Prostate gland (tissue), 2 donors: ENCODE measurements around the gene LVRN.

ENCODE experiments used
- POLR2A ChIP-seq: fragments of 450-650 bp; IDR thresholded peaks from one replicate; pipeline ENCODE4 v1.6.1; 2016; ENCODE audit warnings: antibody characterized with exemption, mild to moderate bottlenecking
- TF ChIP-seq, protein P1 (sequence below), 4 experiments: fragments of 200-600 bp in 2 of 4; fragments of 450-650 bp in 2 of 4; sonication (generic) in 2 of 4; IDR thresholded peaks; 1 replicate in 3 of 4; 2 replicates in 1 of 4; pipeline ENCODE4 v1.5.1; 2016 to 2019; ENCODE audit warnings: antibody characterized with exemption in 4 of 4, mild to moderate bottlenecking in 2 of 4, moderate library complexity in 2 of 4

- no peak for TF ChIP-seq POLR2A
- TF ChIP-seq, protein P1, sequence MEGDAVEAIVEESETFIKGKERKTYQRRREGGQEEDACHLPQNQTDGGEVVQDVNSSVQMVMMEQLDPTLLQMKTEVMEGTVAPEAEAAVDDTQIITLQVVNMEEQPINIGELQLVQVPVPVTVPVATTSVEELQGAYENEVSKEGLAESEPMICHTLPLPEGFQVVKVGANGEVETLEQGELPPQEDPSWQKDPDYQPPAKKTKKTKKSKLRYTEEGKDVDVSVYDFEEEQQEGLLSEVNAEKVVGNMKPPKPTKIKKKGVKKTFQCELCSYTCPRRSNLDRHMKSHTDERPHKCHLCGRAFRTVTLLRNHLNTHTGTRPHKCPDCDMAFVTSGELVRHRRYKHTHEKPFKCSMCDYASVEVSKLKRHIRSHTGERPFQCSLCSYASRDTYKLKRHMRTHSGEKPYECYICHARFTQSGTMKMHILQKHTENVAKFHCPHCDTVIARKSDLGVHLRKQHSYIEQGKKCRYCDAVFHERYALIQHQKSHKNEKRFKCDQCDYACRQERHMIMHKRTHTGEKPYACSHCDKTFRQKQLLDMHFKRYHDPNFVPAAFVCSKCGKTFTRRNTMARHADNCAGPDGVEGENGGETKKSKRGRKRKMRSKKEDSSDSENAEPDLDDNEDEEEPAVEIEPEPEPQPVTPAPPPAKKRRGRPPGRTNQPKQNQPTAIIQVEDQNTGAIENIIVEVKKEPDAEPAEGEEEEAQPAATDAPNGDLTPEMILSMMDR (IDR thresholded peaks at IDR 0.05): no peak
These were observed 83.5 kb downstream of the LVRN start for GRCh38 chr5:116045821-116046220.
